Parathyroid adenoma (tissue), 2 donors: Measurements from ENCODE around the gene TEX26.
"Not testable (repeated sequence)": the region's sequence is repeated elsewhere in the genome, so short reads cannot be mapped to it uniquely, and the experiment has no call there.

ENCODE experiments used
- H2AFZ ChIP-seq: fragments of 300-600 bp; sonication (generic); one replicate; pipeline ENCODE4 v1.7.0; 2017; ENCODE audit warnings: antibody characterized with exemption, mild to moderate bottlenecking
- H3K27ac ChIP-seq: fragments of 300-600 bp; sonication (generic); one replicate; pipeline ENCODE4 v1.7.0; 2017
- H3K27me3 ChIP-seq: fragments of 300-600 bp; sonication (generic); one replicate; pipeline ENCODE4 v1.7.0; 2017; ENCODE audit warnings: low read length; ENCODE audit not compliant: control insufficient read depth, insufficient read depth
- H3K36me3 ChIP-seq: fragments of 300-600 bp; sonication (generic); one replicate; pipeline ENCODE4 v1.7.0; 2017; ENCODE audit warnings: low read length; ENCODE audit not compliant: control insufficient read depth, insufficient read depth
- H3K4me1 ChIP-seq: fragments of 300-600 bp; sonication (generic); one replicate; pipeline ENCODE4 v1.7.0; 2017; ENCODE audit warnings: control low read depth
- H3K4me2 ChIP-seq: fragments of 300-600 bp; sonication (generic); one replicate; pipeline ENCODE4 v1.7.0; 2017; ENCODE audit warnings: low read length
- H3K4me3 ChIP-seq: fragments of 300-600 bp; sonication (generic); one replicate; pipeline ENCODE4 v1.7.0; 2017; ENCODE audit warnings: low read depth, low read length
- H3K79me2 ChIP-seq: fragments of 300-600 bp; sonication (generic); one replicate; pipeline ENCODE4 v1.7.0; 2017; ENCODE audit warnings: control low read depth
- H3K9ac ChIP-seq: fragments of 300-600 bp; sonication (generic); one replicate; pipeline ENCODE4 v1.7.0; 2017; ENCODE audit warnings: mild to moderate bottlenecking
- H3K9me3 ChIP-seq: fragments of 300-600 bp; sonication (generic); one replicate; pipeline ENCODE4 v1.7.0; 2017; ENCODE audit warnings: low read length; ENCODE audit not compliant: control insufficient read depth
- CTCF ChIP-seq: fragments of 300-600 bp; sonication (generic); IDR thresholded peaks from one replicate; pipeline ENCODE4 v1.7.0; 2017; ENCODE audit warnings: antibody characterized with exemption, mild to moderate bottlenecking
- donor health status: primary hyperparathyroidism.

Gene TEX26

GRCh38 chr13:30924721-30925120 lies 7.7 kb upstream of the TEX26 start:
- Histone ChIP-seq H3K27ac (peak overlapping the region; percentile 88), H3K4me2 (no peak overlapping the region), H3K79me2 (no peaks in the 10 kb centered on the region), H3K27me3 (no peaks in the 10 kb centered on the region), H3K36me3 (no peaks in the 10 kb centered on the region), H2AFZ (peak overlapping the region; percentile 50), H3K9me3 (no peaks in the 10 kb centered on the region), H3K4me3 (no peak overlapping the region), H3K4me1 (peaks cover 11% of the 10 kb centered on the region), H3K9ac (no peak overlapping the region)
- no peak for TF ChIP-seq CTCF

- H3K36me3 ChIP-seq, result no peaks in the 10 kb centered on the region
- TF ChIP-seq CTCF, result no peak
- H3K4me3 ChIP-seq, result no peak overlapping the region
- no peaks in the 10 kb centered on the region for H3K27me3 ChIP-seq
- no peak overlapping the region for H2AFZ ChIP-seq
- H3K9me3 ChIP-seq, result no peaks in the 10 kb centered on the region
- H3K4me1 ChIP-seq, result peaks cover 11% of the 10 kb centered on the region
- no peaks in the 10 kb centered on the region for H3K79me2 ChIP-seq
- no peak overlapping the region for H3K9ac ChIP-seq
- peak overlapping the region; percentile 88 for H3K27ac ChIP-seq
- no peak overlapping the region for H3K4me2 ChIP-seq
Measured at GRCh38 chr13:30925429-30925828, 7.0 kb upstream of the TEX26 start.

- TF ChIP-seq CTCF, result no peak
- Histone ChIP-seq H3K4me1 (peaks cover 11% of the 10 kb centered on the region), H3K36me3 (no peaks in the 10 kb centered on the region), H2AFZ (no peak overlapping the region), H3K27me3 (no peaks in the 10 kb centered on the region), H3K4me3 (no peak overlapping the region), H3K79me2 (no peaks in the 10 kb centered on the region), H3K9ac (no peak overlapping the region), H3K9me3 (no peaks in the 10 kb centered on the region), H3K4me2 (no peak overlapping the region), H3K27ac (no peak overlapping the region)
Measured at GRCh38 chr13:30926781-30927180, 5.7 kb upstream of the TEX26 start.

- not testable (repeated sequence) for H3K27ac ChIP-seq, H2AFZ ChIP-seq, H3K9me3 ChIP-seq
Measured at GRCh38 chr13:30927188-30927587, 5.3 kb upstream of the TEX26 start.

GRCh38 chr13:30927595-30927994 lies 4.9 kb upstream of the TEX26 start:
- H3K4me2 ChIP-seq, result no peak overlapping the region
- H3K4me3 ChIP-seq, result no peak overlapping the region
- no peaks in the 10 kb centered on the region for H3K36me3 ChIP-seq
- peaks cover 11% of the 10 kb centered on the region for H3K4me1 ChIP-seq
- no peaks in the 10 kb centered on the region for H3K9me3 ChIP-seq
- H3K27me3 ChIP-seq, result no peaks in the 10 kb centered on the region
- H3K27ac ChIP-seq, result no peak overlapping the region
- H3K9ac ChIP-seq, result no peak overlapping the region
- TF ChIP-seq CTCF, result no peak
- no peak overlapping the region for H2AFZ ChIP-seq
- no peaks in the 10 kb centered on the region for H3K79me2 ChIP-seq

More at GRCh38 chr13:30927188-30927587, 5.3 kb upstream of the TEX26 start:
- H3K9ac ChIP-seq, H3K79me2 ChIP-seq, H3K4me3 ChIP-seq, H3K27me3 ChIP-seq, H3K36me3 ChIP-seq, H3K4me2 ChIP-seq: not testable (repeated sequence)
- H3K4me1 ChIP-seq, result peaks cover 11% of the 10 kb centered on the region
